ENCODE results near the gene ALPI. TPM values are rescaled to one million over a fixed set of nuclear protein-coding genes. Genes with fewer than 3 reads are reported as not detected.

The ALPI gene
- total RNA-seq, 1 experiment from 2014 or later = not detected

DNA sequence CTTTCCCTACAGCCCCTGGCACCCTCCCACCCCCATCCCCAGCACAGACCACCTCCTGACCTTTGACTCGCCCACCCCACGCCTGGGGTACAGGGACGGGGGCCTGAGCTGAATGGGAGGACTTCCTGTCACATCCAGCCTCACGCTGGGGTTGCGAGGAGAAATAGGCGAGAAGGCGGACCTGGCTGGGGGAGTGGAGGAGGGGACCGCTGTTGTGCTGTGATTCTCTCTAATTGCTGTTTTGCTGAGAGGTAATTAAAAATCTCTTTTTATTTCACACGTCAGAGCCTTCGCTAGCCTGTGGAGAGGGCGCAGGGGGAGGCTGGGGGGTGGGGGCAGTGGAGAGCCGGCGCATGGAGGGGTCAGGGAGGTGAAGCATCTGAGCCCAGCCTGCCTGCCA, 41.4 kb downstream of the ALPI start:
- POLR2A ChIA-PET = no interaction called here
- ATAC-seq = no peak
- CTCF ChIA-PET = no interaction called here

DNA sequence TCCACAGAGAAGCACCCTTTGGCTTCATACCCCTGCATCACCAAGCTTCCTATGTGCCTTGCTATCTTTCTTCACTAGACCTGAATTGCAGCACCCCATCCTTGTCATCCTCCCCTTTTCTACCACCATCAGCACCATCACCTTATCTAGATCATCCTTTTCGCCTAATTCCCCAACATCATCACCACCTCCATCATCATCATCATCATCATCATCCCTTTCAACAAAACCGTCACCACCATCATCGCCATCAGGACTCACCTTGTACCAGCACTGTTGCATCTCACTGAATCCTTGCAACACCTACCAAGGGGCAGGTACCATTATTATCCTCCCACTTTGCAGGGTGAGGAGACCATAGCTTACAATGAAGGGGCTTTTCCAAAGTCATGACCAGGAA, 42.5 kb downstream of the ALPI start:
- CTCF ChIA-PET = no interaction called here
- H3K27me3 ChIP-seq (ENCODE audit: control insufficient read depth, insufficient read depth, low read length) = no peaks in the 10 kb centered on the region
- DNase-seq (ENCODE audit: low read depth, low spot score) = no peak

More for the DNA sequence above, 41.4 kb downstream of the ALPI start:
- intact Hi-C loops (cut with micrococcal nuclease; ENCODE audit: unreplicated experiment) = no loop called here
- H3K27me3 ChIP-seq (ENCODE audit: control insufficient read depth, insufficient read depth, low read length) = no peaks in the 10 kb centered on the region
- no peaks in the 10 kb centered on the region for H3K36me3 ChIP-seq (ENCODE audit: control insufficient read depth, insufficient read depth, low read length)
- no peak overlapping the region for H3K4me3 ChIP-seq (ENCODE audit: low read depth in 2 of 2, low read length in 2 of 2)
- BruUV-seq (replicated peaks) = no TSS peak
- no peaks in the 10 kb centered on the region; the same call in 1 of the 2 replicates for H3K4me1 ChIP-seq (ENCODE audit: control insufficient read depth, insufficient read depth, low read length)
- H3K9me3 ChIP-seq (ENCODE audit: control insufficient read depth, insufficient read depth, low read depth, low read length) = no peaks in the 10 kb centered on the region
- in situ Hi-C loops (cut with HindIII; ENCODE audit: low pct_unique_long_range_greater_than_20kb, low sequenced_read_pairs) = no loop called here
- no peak for DNase-seq (ENCODE audit: low read depth, low spot score)
- TF ChIP-seq REST (IDR thresholded peaks at IDR 0.05; ENCODE audit: insufficient read depth in 1 of 2, low read depth in 2 of 2, low read length in 1 of 2) (no peak), TCF7L2 (IDR thresholded peaks at IDR 0.05; ENCODE audit: low read depth, low read length) (no peak), SIN3A (IDR thresholded peaks at IDR 0.05; ENCODE audit: borderline replicate concordance, insufficient read depth, low read depth, low read length) (no peak), CTCF (IDR thresholded peaks at IDR 0.05) (no peak), POLR2AphosphoS5 (IDR thresholded peaks at IDR 0.05; ENCODE audit: low read depth, low read length) (no peak)
- H3K27ac ChIP-seq (ENCODE audit: low read length) = no peak overlapping the region

More for the DNA sequence above, 42.5 kb downstream of the ALPI start:
- no peak overlapping the region for H3K4me3 ChIP-seq (ENCODE audit: low read depth in 2 of 2, low read length in 2 of 2)
- no peak overlapping the region for H3K27ac ChIP-seq (ENCODE audit: low read length)
- H3K4me1 ChIP-seq (ENCODE audit: control insufficient read depth, insufficient read depth, low read length) = no peaks in the 10 kb centered on the region; the same call in 1 of the 2 replicates
- POLR2A ChIA-PET = interaction anchor here (0.6 kb wide), 2 partner anchors 617 to 769 kb away, joined by 3 to 10 read pairs; no protein-coding TSS in a partner anchor
- in situ Hi-C loops (cut with HindIII; ENCODE audit: low pct_unique_long_range_greater_than_20kb, low sequenced_read_pairs) (no loop called here), intact Hi-C loops (cut with micrococcal nuclease; ENCODE audit: unreplicated experiment) (no loop called here)
- no peak for ATAC-seq
- no peaks in the 10 kb centered on the region for H3K9me3 ChIP-seq (ENCODE audit: control insufficient read depth, insufficient read depth, low read depth, low read length)
- H3K36me3 ChIP-seq (ENCODE audit: control insufficient read depth, insufficient read depth, low read length) = no peaks in the 10 kb centered on the region
- BruUV-seq (replicated peaks) = no TSS peak
- no peak for TF ChIP-seq TCF7L2 (IDR thresholded peaks at IDR 0.05; ENCODE audit: low read depth, low read length)
- TF ChIP-seq REST (IDR thresholded peaks at IDR 0.05; ENCODE audit: insufficient read depth in 1 of 2, low read depth in 2 of 2, low read length in 1 of 2) = no peak
- TF ChIP-seq POLR2AphosphoS5 (IDR thresholded peaks at IDR 0.05; ENCODE audit: low read depth, low read length) = no peak
- no peak for TF ChIP-seq SIN3A (IDR thresholded peaks at IDR 0.05; ENCODE audit: borderline replicate concordance, insufficient read depth, low read depth, low read length)
- no peak for TF ChIP-seq CTCF (IDR thresholded peaks at IDR 0.05)
